CD4-positive, alpha-beta T cell (primary cell): Measurements from ENCODE around the gene SLC35C1. TPM values are rescaled to one million over a fixed set of nuclear protein-coding genes. Genes with fewer than 3 reads are reported as not detected.

Source experiments
- ATAC-seq: fragments of 200-7000 bp; cut with Tn5 transposase; one replicate; pipeline ENCODE4 v1.10.0; 2022; ENCODE audit warnings: mild to moderate bottlenecking; ENCODE audit not compliant: poor library complexity
- CTCF ChIA-PET: fragments of 350-600 bp; sonication (Branson Sonifier 250); formaldehyde crosslinking; loops from one replicate; lab custom pipeline; 2021; ENCODE audit warnings: antibody characterized with exemption, inconsistent platforms; lab: Charles Lee
- POLR2A ChIA-PET: fragments of 350-600 bp; sonication (Branson Sonifier 250); formaldehyde crosslinking; loops from one replicate; lab custom pipeline; 2021; ENCODE audit warnings: antibody characterized with exemption, inconsistent platforms; lab: Charles Lee
- DNase-seq, 14 experiments: peaks; one replicate each; pipeline ENCODE4 v3.0.0-alpha.2; 2013 to 2020; ENCODE audit warnings: mixed read lengths in 2 of 14
- H3K27ac ChIP-seq, 2 donors: one replicate each; pipeline versions ENCODE4 v1.5.1 to v1.7.0; 2013; ENCODE audit warnings: low read length in 2 of 2, low read depth in 1 of 2, mild to moderate bottlenecking in 1 of 2
- H3K27me3 ChIP-seq, 2 experiments: 1 replicate in 1 of 2; 2 replicates in 1 of 2; pipeline versions ENCODE4 v1.6.1 to v1.7.0; 2013; ENCODE audit warnings: low read length in 2 of 2, control low read depth in 1 of 2, mild to moderate bottlenecking in 1 of 2, moderate library complexity in 1 of 2; ENCODE audit not compliant: insufficient read depth in 2 of 2, control insufficient read depth in 1 of 2
- H3K36me3 ChIP-seq: one replicate; pipeline ENCODE4 v1.6.1; 2013; ENCODE audit warnings: low read length, control low read depth; ENCODE audit not compliant: insufficient read depth
- H3K4me1 ChIP-seq: one replicate; pipeline ENCODE4 v1.6.1; 2013; ENCODE audit warnings: low read length, control low read depth; ENCODE audit not compliant: insufficient read depth
- H3K4me3 ChIP-seq: one replicate; pipeline ENCODE4 v1.5.1; 2013; ENCODE audit warnings: mild to moderate bottlenecking, low read length, moderate library complexity
- H3K9me3 ChIP-seq, 2 experiments: 1 replicate in 1 of 2; 2 replicates in 1 of 2; pipeline versions ENCODE4 v1.6.1 to v1.7.0; 2013; ENCODE audit warnings: low read length in 2 of 2, mild to moderate bottlenecking in 2 of 2, control low read depth in 1 of 2, moderate library complexity in 1 of 2; ENCODE audit not compliant: control insufficient read depth in 1 of 2, insufficient read depth in 1 of 2
- H3K27ac Mint-ChIP-seq: one replicate; pipeline ENCODE4 v1.8.0; 2020; ENCODE audit warnings: mixed read lengths
- H3K27me3 Mint-ChIP-seq: one replicate; pipeline ENCODE4 v1.8.0; 2021; ENCODE audit warnings: mixed read lengths
- H3K36me3 Mint-ChIP-seq: one replicate; pipeline ENCODE4 v1.8.0; 2021; ENCODE audit warnings: low read depth, mixed read lengths
- H3K4me1 Mint-ChIP-seq: one replicate; pipeline ENCODE4 v1.8.0; 2021; ENCODE audit warnings: low read depth, mixed read lengths
- H3K4me3 Mint-ChIP-seq: one replicate; pipeline ENCODE4 v1.8.0; 2020; ENCODE audit warnings: mild to moderate bottlenecking, mixed read lengths
- H3K9me3 Mint-ChIP-seq: one replicate; pipeline ENCODE4 v1.8.0; 2020; ENCODE audit warnings: mixed read lengths
- intact Hi-C, 2 experiments: fragments of 100-400 bp; cut with DNase I in 1 of 2; cut with micrococcal nuclease in 1 of 2; formaldehyde crosslinking; loops; one replicate each; pipeline versions ENCODE4 v1.15.1 to v1.9.0; 2023 to 2025; cut with DNase I, micrococcal nuclease
- total RNA-seq, 174 experiments: library from RNA in 2 of 174; stranded (reverse) in 2 of 174; gene quantifications; one replicate each; pipeline ENCODE4 v1.2.3 and lab custom pipeline; 2021 to 2026
- TF ChIP-seq, protein P1 (sequence below): fragments of 200-600 bp; IDR thresholded peaks from one replicate; pipeline ENCODE4 v1.8.0; 2022; ENCODE audit warnings: antibody characterized with exemption, mild to moderate bottlenecking

The SLC35C1 gene
- total RNA-seq, 2 experiments from 2014 or later, result 4.4 to 4.9 TPM

- H3K9me3 Mint-ChIP-seq, result no peaks in the 10 kb centered on the region
- H3K4me3 Mint-ChIP-seq, result no peak overlapping the region
- peaks cover 12% of the 10 kb centered on the region for H3K27me3 Mint-ChIP-seq
- ChIA-PET CTCF (no interaction called here), POLR2A (no interaction called here)
- H3K27me3 ChIP-seq, result peaks cover 7 to 16% of the 10 kb centered on the region in 2 experiments
- H3K4me3 ChIP-seq, result no peak overlapping the region
- no peaks in the 10 kb centered on the region for H3K36me3 ChIP-seq
- no peaks in the 10 kb centered on the region for H3K36me3 Mint-ChIP-seq
- no peak overlapping the region for H3K27ac ChIP-seq
- H3K27ac Mint-ChIP-seq, result no peak overlapping the region
- DNase-seq, result no peak
- peaks cover 13% of the 10 kb centered on the region for H3K4me1 ChIP-seq
- no peak for ATAC-seq
- peaks cover 10% of the 10 kb centered on the region for H3K4me1 Mint-ChIP-seq
- TF ChIP-seq, protein P1, sequence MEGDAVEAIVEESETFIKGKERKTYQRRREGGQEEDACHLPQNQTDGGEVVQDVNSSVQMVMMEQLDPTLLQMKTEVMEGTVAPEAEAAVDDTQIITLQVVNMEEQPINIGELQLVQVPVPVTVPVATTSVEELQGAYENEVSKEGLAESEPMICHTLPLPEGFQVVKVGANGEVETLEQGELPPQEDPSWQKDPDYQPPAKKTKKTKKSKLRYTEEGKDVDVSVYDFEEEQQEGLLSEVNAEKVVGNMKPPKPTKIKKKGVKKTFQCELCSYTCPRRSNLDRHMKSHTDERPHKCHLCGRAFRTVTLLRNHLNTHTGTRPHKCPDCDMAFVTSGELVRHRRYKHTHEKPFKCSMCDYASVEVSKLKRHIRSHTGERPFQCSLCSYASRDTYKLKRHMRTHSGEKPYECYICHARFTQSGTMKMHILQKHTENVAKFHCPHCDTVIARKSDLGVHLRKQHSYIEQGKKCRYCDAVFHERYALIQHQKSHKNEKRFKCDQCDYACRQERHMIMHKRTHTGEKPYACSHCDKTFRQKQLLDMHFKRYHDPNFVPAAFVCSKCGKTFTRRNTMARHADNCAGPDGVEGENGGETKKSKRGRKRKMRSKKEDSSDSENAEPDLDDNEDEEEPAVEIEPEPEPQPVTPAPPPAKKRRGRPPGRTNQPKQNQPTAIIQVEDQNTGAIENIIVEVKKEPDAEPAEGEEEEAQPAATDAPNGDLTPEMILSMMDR, result no peak
- intact Hi-C loops, result no loop called here
- no peaks in the 10 kb centered on the region for H3K9me3 ChIP-seq
Measured at GRCh38 chr11:45830596-45830995, 25.6 kb downstream of the SLC35C1 start.

- Histone ChIP-seq H3K27me3 (peaks cover 0 to 5% of the 10 kb centered on the region in 2 experiments), H3K9me3 (no peaks in the 10 kb centered on the region), H3K4me3 (no peak overlapping the region), H3K36me3 (no peaks in the 10 kb centered on the region), H3K4me1 (peaks cover 13% of the 10 kb centered on the region), H3K27ac (no peak overlapping the region)
- H3K27ac Mint-ChIP-seq, result no peak overlapping the region
- peaks cover under 1% of the 10 kb centered on the region for H3K27me3 Mint-ChIP-seq
- peak in 1 of 14 experiments; percentile 0 for DNase-seq
- peaks cover 10% of the 10 kb centered on the region for H3K4me1 Mint-ChIP-seq
- H3K4me3 Mint-ChIP-seq, result no peak overlapping the region
- POLR2A ChIA-PET, result no interaction called here
- intact Hi-C loops, result no loop called here
- no peak for ATAC-seq
- no peaks in the 10 kb centered on the region for H3K36me3 Mint-ChIP-seq
- CTCF ChIA-PET, result no interaction called here
- no peaks in the 10 kb centered on the region for H3K9me3 Mint-ChIP-seq
- TF ChIP-seq, protein P1, result no peak
Measured at GRCh38 chr11:45832811-45833441, 28.0 kb downstream of the SLC35C1 start.

DNA sequence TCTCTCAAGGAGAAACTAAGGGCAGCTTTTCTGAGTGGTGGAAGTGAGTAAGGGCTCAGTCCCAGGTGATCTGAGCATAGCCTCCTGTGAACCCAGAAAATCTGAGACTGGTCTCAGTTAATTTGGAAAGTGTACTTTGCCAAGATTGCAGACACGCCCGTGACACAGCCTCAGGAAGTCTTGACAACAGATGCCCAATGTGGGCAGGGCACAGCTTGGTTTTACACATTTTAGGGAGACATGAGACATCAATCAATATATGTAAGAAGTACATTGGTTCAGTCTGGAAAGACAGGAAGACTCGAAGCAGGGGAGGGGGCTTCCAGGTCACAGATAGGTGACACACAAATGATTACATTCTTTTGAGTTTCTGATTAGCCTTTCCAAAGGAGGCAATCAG lies 28.8 kb downstream of the SLC35C1 start:
- Histone ChIP-seq H3K9me3 (no peaks in the 10 kb centered on the region), H3K27ac (no peak overlapping the region), H3K36me3 (no peaks in the 10 kb centered on the region), H3K4me3 (no peak overlapping the region), H3K27me3 (peaks cover 0 to 1% of the 10 kb centered on the region in 2 experiments), H3K4me1 (peaks cover 13% of the 10 kb centered on the region)
- TF ChIP-seq, protein P1, result no peak
- peaks cover 10% of the 10 kb centered on the region for H3K4me1 Mint-ChIP-seq
- CTCF ChIA-PET, result interaction anchor here (1.1 to 1.2 kb wide), 2 partner anchors 9 to 62 kb away, joined by 4 read pairs; no protein-coding TSS in a partner anchor
- intact Hi-C loops, result no loop called here
- no peak for ATAC-seq
- no peaks in the 10 kb centered on the region for H3K36me3 Mint-ChIP-seq
- H3K27ac Mint-ChIP-seq, result no peak overlapping the region
- H3K9me3 Mint-ChIP-seq, result no peaks in the 10 kb centered on the region
- H3K4me3 Mint-ChIP-seq, result no peak overlapping the region
- no peaks in the 10 kb centered on the region for H3K27me3 Mint-ChIP-seq
- POLR2A ChIA-PET, result interaction anchor here (0.7 to 0.8 kb wide), 2 partner anchors 9 to 13 kb away, joined by 3 to 4 read pairs; partner anchors contain the start of gene CRY2
- DNase-seq, result peak in 1 of 14 experiments; percentile 10
